Endothelial cell of umbilical vein (primary cell): ENCODE results near the gene SIGLEC6. TPM values are rescaled to one million over a fixed set of nuclear protein-coding genes. Genes with fewer than 3 reads are reported as not detected.

Source experiments
- BruUV-seq: library from RNA; stranded (reverse); fragments of 400-500 nt; replicated peaks from 2 replicates; lab custom pipeline; 2021; lab: Mats Ljungman, UMichigan
- CTCF ChIA-PET: fragments of 300-600, 350-600 bp; sonication (Branson Sonifier 250); formaldehyde crosslinking; loops from one replicate; lab custom pipeline; 2021; ENCODE audit warnings: antibody characterized with exemption, inconsistent platforms; lab: Charles Lee
- POLR2A ChIA-PET: fragments of 300-600, 350-600 bp; sonication (Branson Sonifier 250); formaldehyde crosslinking; loops from one replicate; lab custom pipeline; 2021; ENCODE audit warnings: antibody characterized with exemption, inconsistent platforms; lab: Charles Lee
- DNase-seq: peaks from one replicate; pipeline ENCODE4 v3.0.0-alpha.2; 2011; ENCODE audit warnings: low read depth, low spot score
- FAIRE-seq: peaks from 2 replicates; lab custom pipeline; 2011; peaks lifted over from hg19 to GRCh38; lab: Jason Lieb, UNC
- H2AFZ ChIP-seq: 2 replicates; pipeline ENCODE4 v1.6.0; 2012; ENCODE audit warnings: low read depth, low read length, control low read depth, inconsistent platforms
- H3K27ac ChIP-seq: 2 replicates; pipeline ENCODE4 v1.5.1; 2011; ENCODE audit warnings: low read depth, mild to moderate bottlenecking, control low read depth, low read length, moderate library complexity; ENCODE audit not compliant: insufficient read depth
- H3K27me3 ChIP-seq, 2 experiments: 2 replicates each; pipeline versions ENCODE4 v1.6.0 to v1.6.1; 2011; ENCODE audit warnings: low read length in 2 of 2, mixed read lengths in 1 of 2; ENCODE audit not compliant: control insufficient read depth in 2 of 2, insufficient read depth in 2 of 2
- H3K36me3 ChIP-seq, 2 experiments: 2 replicates in 1 of 2; 3 replicates in 1 of 2; pipeline ENCODE4 v1.5.1; 2011; ENCODE audit warnings: low read length in 2 of 2, mild to moderate bottlenecking in 1 of 2, moderate library complexity in 1 of 2; ENCODE audit not compliant: control insufficient read depth in 2 of 2, insufficient read depth in 2 of 2; ENCODE audit errors: extremely low read depth in 1 of 2
- H3K4me1 ChIP-seq: 3 replicates; pipeline ENCODE4 v1.5.1; 2011; ENCODE audit warnings: mild to moderate bottlenecking, low read length; ENCODE audit not compliant: control insufficient read depth, insufficient read depth; ENCODE audit errors: extremely low read depth
- H3K4me2 ChIP-seq: 2 replicates; pipeline ENCODE4 v1.6.1; 2011; ENCODE audit warnings: low read length, control low read depth, mixed read lengths; ENCODE audit not compliant: insufficient read depth
- H3K4me3 ChIP-seq, 3 experiments: fragments of 200-600 bp in 1 of 3; sonication (generic), shearing (Covaris generic) in 1 of 3; replicated peaks in 1 of 3; 2 replicates each; pipeline ENCODE4 v1.5.1; 2011 to 2016; ENCODE audit warnings: control low read depth in 3 of 3, low read length in 3 of 3, mild to moderate bottlenecking in 2 of 3, inconsistent platforms in 1 of 3, low read depth in 1 of 3, moderate library complexity in 1 of 3; ENCODE audit not compliant: insufficient read depth in 1 of 3
- H3K79me2 ChIP-seq: 2 replicates; pipeline ENCODE4 v1.6.0; 2012; ENCODE audit warnings: low read length, inconsistent platforms; ENCODE audit not compliant: control insufficient read depth, insufficient read depth
- H3K9ac ChIP-seq: replicated peaks from 2 replicates; pipeline ENCODE3; 2011; ENCODE audit warnings: low read length, control low read depth; ENCODE audit not compliant: insufficient read depth; ENCODE audit errors: extremely low read depth
- H3K9me1 ChIP-seq: replicated peaks from 3 replicates; pipeline ENCODE4 v1.6.0; 2011; ENCODE audit warnings: mild to moderate bottlenecking, low read length; ENCODE audit not compliant: control insufficient read depth, insufficient read depth; ENCODE audit errors: extremely low read depth
- H3K9me3 ChIP-seq: replicated peaks from 2 replicates; pipeline ENCODE4 v1.5.1; 2012; ENCODE audit warnings: low read length, inconsistent platforms; ENCODE audit not compliant: control insufficient read depth, insufficient read depth
- H4K20me1 ChIP-seq: replicated peaks from 2 replicates; pipeline ENCODE3; 2011; ENCODE audit warnings: mild to moderate bottlenecking, low read length; ENCODE audit not compliant: control insufficient read depth, insufficient read depth; ENCODE audit errors: extremely low read depth
- EZH2 ChIP-seq: IDR thresholded peaks from 2 replicates; pipeline ENCODE4 v1.6.1; 2012; ENCODE audit warnings: borderline replicate concordance, low read depth, mild to moderate bottlenecking, moderate library complexity, low read length, inconsistent platforms; ENCODE audit not compliant: severe bottlenecking
- FOS ChIP-seq: IDR thresholded peaks from 2 replicates; pipeline ENCODE4 v1.6.1; 2011; ENCODE audit warnings: mild to moderate bottlenecking, low read length, moderate library complexity, borderline replicate concordance; ENCODE audit not compliant: insufficient read depth
- GATA2 ChIP-seq: IDR thresholded peaks from 2 replicates; pipeline ENCODE4 v1.7.0; 2011; ENCODE audit warnings: low read depth, mild to moderate bottlenecking, moderate library complexity, mixed read lengths, low read length; ENCODE audit not compliant: insufficient read length, insufficient read depth
- JUN ChIP-seq: IDR thresholded peaks from 2 replicates; pipeline ENCODE4 v1.6.1; 2011; ENCODE audit warnings: borderline replicate concordance, low read depth; ENCODE audit not compliant: insufficient read length, insufficient read depth
- MYC ChIP-seq: IDR thresholded peaks from one replicate; pipeline ENCODE4 v1.6.1; 2011; ENCODE audit warnings: mild to moderate bottlenecking, low read depth, low read length
- POLR2A ChIP-seq: IDR thresholded peaks from 2 replicates; pipeline ENCODE4 v1.6.1; 2012; ENCODE audit warnings: low read depth, mild to moderate bottlenecking, control low read depth, low read length
- POLR2AphosphoS5 ChIP-seq: IDR thresholded peaks from 2 replicates; pipeline ENCODE4 v1.6.1; 2012; ENCODE audit warnings: low read depth, mild to moderate bottlenecking, control low read depth, low read length, moderate library complexity; ENCODE audit not compliant: insufficient read depth
- dilution Hi-C: fragments of 300-500 bp; cut with MboI; formaldehyde crosslinking; loops from one replicate; pipeline ENCODE4 v1.15.0; 2019; ENCODE audit warnings: low sequenced_read_pairs; ENCODE audit not compliant: extremely low pct_ligation_motif_present
- intact Hi-C: fragments of 100-400 bp; cut with micrococcal nuclease; formaldehyde crosslinking; loops from one replicate; pipeline ENCODE4 v1.10.0; 2022
- polyA plus RNA-seq, 4 experiments: library from polyadenylated mRNA; depleted of rRNA in 3 of 4; stranded (reverse) in 3 of 4; unstranded in 1 of 4; fragments of >200 nt; gene quantifications; 2 replicates each; pipeline versions ENCODE4 v1.2.1 to v1.2.3, GENCODE V29; 2011 to 2012; ENCODE audit warnings: missing spikeins in 1 of 4
- total RNA-seq: library from RNA; stranded (reverse); gene quantifications from 2 replicates; pipeline ENCODE4 v1.2.3, GENCODE V29; 2021
- TF ChIP-seq, protein P1 (sequence below), 2 donors: IDR thresholded peaks; 1 replicate in 1 of 2; 2 replicates in 1 of 2; pipeline ENCODE4 v1.5.1; 2011; ENCODE audit warnings: low read length in 2 of 2, mild to moderate bottlenecking in 2 of 2, moderate library complexity in 2 of 2, control low read depth in 1 of 2, inconsistent platforms in 1 of 2, low read depth in 1 of 2; ENCODE audit not compliant: insufficient read depth in 1 of 2; ENCODE audit errors: extremely low read depth in 1 of 2
- TF ChIP-seq, protein P2 (sequence below): IDR thresholded peaks from 2 replicates; pipeline ENCODE4 v1.6.1; 2011; ENCODE audit not compliant: insufficient read depth, insufficient read length

Gene SIGLEC6
- total and polyA plus RNA-seq, 2 donors (not counting 3 experiments of a cell fraction or from before 2014, with no cell fraction given) = not detected

DNA sequence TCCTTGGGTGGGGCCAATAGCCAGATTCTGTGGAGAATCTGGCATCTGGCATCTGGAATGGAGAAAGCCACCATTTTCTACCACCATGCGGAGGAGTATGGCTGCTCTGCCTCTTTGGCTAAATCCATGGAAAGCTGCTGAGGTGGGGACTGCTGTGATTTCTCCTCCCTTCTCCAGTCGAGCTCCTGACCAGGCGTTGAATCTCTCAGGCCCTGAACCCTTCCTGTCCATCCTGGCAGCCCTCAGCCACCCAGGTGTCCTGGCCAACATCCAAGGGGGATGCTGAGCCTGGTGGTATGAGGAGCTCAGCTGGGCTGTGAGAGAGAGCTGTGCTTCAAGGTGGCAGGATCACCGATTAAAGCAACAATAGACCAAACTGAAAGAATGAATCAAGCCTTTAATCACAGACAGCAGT, 17.4 kb upstream of the SIGLEC6 start:
- H3K4me1 ChIP-seq = peaks cover 28% of the 10 kb centered on the region
- no peak for TF ChIP-seq EZH2
- no peak for TF ChIP-seq POLR2AphosphoS5
- no peak for TF ChIP-seq JUN
- TF ChIP-seq, protein P1, sequence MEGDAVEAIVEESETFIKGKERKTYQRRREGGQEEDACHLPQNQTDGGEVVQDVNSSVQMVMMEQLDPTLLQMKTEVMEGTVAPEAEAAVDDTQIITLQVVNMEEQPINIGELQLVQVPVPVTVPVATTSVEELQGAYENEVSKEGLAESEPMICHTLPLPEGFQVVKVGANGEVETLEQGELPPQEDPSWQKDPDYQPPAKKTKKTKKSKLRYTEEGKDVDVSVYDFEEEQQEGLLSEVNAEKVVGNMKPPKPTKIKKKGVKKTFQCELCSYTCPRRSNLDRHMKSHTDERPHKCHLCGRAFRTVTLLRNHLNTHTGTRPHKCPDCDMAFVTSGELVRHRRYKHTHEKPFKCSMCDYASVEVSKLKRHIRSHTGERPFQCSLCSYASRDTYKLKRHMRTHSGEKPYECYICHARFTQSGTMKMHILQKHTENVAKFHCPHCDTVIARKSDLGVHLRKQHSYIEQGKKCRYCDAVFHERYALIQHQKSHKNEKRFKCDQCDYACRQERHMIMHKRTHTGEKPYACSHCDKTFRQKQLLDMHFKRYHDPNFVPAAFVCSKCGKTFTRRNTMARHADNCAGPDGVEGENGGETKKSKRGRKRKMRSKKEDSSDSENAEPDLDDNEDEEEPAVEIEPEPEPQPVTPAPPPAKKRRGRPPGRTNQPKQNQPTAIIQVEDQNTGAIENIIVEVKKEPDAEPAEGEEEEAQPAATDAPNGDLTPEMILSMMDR (IDR thresholded peaks at IDR 0.05; ENCODE audit: extremely low read depth in 1 of 2, insufficient read depth in 1 of 2, low read depth in 1 of 2, low read length in 2 of 2) = no peak
- no peak for TF ChIP-seq GATA2
- no peak for TF ChIP-seq MYC
- TF ChIP-seq FOS = no peak
- TF ChIP-seq, protein P2, sequence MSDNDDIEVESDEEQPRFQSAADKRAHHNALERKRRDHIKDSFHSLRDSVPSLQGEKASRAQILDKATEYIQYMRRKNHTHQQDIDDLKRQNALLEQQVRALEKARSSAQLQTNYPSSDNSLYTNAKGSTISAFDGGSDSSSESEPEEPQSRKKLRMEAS = no peak
- TF ChIP-seq POLR2A = no peak
- H3K4me2 ChIP-seq = no peak overlapping the region
- no peak overlapping the region for H3K9ac ChIP-seq
- H3K27me3 ChIP-seq = no peaks in the 10 kb centered on the region
- H3K4me3 ChIP-seq = no peak overlapping the region
- H4K20me1 ChIP-seq = no peaks in the 10 kb centered on the region
- no peaks in the 10 kb centered on the region for H3K36me3 ChIP-seq
- H3K9me1 ChIP-seq = no peaks in the 10 kb centered on the region
- intact Hi-C loops = no loop called here
- no peaks in the 10 kb centered on the region for H3K9me3 ChIP-seq
- no TSS peak for BruUV-seq
- no peak overlapping the region for H3K27ac ChIP-seq
- dilution Hi-C loops = no loop called here
- POLR2A ChIA-PET = no interaction called here
- no peak for FAIRE-seq
- no peak for DNase-seq
- no peaks in the 10 kb centered on the region for H3K79me2 ChIP-seq
- CTCF ChIA-PET = interaction anchor here (1.1 to 2.9 kb wide), 6 partner anchors 22 to 108 kb away, joined by 3 to 15 read pairs (median 5); partner anchors contain the start of gene ZNF175
- H2AFZ ChIP-seq = no peak overlapping the region
